Measurements from ENCODE around the gene IL6R. TPM values are rescaled to one million over a fixed set of nuclear protein-coding genes. Genes with fewer than 3 reads are reported as not detected.

Gene IL6R
- total RNA-seq, 5 donors from 2014 or later (not counting 1 experiment from before 2014, with no cell fraction given): 76.0 to 87.9 (median 80.8) TPM

DNA sequence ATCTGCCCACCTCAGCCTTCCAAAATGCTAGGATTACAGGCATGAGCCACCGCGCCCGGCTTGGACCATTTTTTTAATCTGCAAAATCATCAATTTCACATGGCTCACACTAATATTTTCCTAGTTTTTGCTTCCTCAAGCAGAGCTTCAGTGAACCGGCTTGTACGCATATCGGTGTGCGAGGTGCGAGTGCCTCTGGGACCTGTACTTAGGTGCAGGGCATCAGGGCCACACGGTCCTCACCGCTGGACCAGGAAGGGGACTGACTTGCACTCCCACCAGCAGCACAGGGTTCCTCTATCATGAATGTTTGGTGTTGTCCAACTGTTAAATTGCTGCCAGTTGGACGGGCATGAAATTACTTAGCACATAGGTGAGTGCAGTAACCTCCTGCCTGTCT is 112.5 kb downstream of the IL6R start:
- H3K27me3 Mint-ChIP-seq: peaks cover 7 to 24% of the 10 kb centered on the region in 2 donors
- 97% methylated on average over 10 of the region's 11 CpGs for WGBS (ENCODE audit: insufficient coverage)
- DNase-seq: no peak

More for the DNA sequence above, 112.5 kb downstream of the IL6R start:
- Histone ChIP-seq H3K4me1 (ENCODE audit: control insufficient read depth in 1 of 2, extremely low read depth in 1 of 2, insufficient read depth in 2 of 2, low read length in 2 of 2) (no peaks in the 10 kb centered on the region), H3K9me3 (no peaks in the 10 kb centered on the region), H3K27ac (ENCODE audit: low read length) (no peak overlapping the region), H3K27me3 (replicated peaks in 1 of 2; ENCODE audit: control insufficient read depth in 2 of 2, extremely low read depth in 1 of 2, insufficient read depth in 2 of 2, low read length in 1 of 2) (peaks cover 0 to 15% of the 10 kb centered on the region in 2 experiments), H3K4me3 (ENCODE audit: control insufficient read depth in 1 of 2, extremely low read depth in 1 of 2, low read length in 1 of 2) (no peak overlapping the region), H3K36me3 (ENCODE audit: control insufficient read depth in 2 of 2, extremely low read depth in 1 of 2, insufficient read depth in 1 of 2, low read length in 1 of 2) (no peaks in the 10 kb centered on the region)
- Mint-ChIP-seq H3K9me3 (no peaks in the 10 kb centered on the region), H3K27ac (no peak overlapping the region), H3K4me1 (peaks cover 0 to 4% (median 3%) of the 10 kb centered on the region in 3 donors), H3K36me3 (no peaks in the 10 kb centered on the region), H3K4me3 (no peak overlapping the region)
- ATAC-seq (replicated peaks in 1 of 4): no peak
- ChIA-PET CTCF (no interaction called here), POLR2A (no interaction called here)

Other genes with a start within 250 kb of the IL6R start
- gene TPM3, start 213.2 kb upstream of the IL6R start, total RNA-seq: 100 to 1,000 TPM; 340 to 396 (median 363) TPM
- not detected for gene CFAP141, start 199.0 kb upstream of the IL6R start, total RNA-seq
- gene UBAP2L, start 184.4 kb upstream of the IL6R start, total RNA-seq: 100 to 1,000 TPM; 175 to 240 (median 192) TPM
- 10 to 100 TPM; 69.4 to 97.7 (median 92.5) TPM for gene HAX1, start 132.7 kb upstream of the IL6R start, total RNA-seq
- gene AQP10, start 84.2 kb upstream of the IL6R start, total RNA-seq: not detected
- 100 to 1,000 TPM; 142 to 172 (median 149) TPM for gene ATP8B2, start 79.8 kb upstream of the IL6R start, total RNA-seq
- gene TDRD10, start 96.9 kb downstream of the IL6R start, total RNA-seq: not detected
- gene SHE, start 97.1 kb downstream of the IL6R start, total RNA-seq: under 1 TPM in 3 of 5 donors, not detected in 2; 0.06 to 0.07 (median 0.06) TPM
- 100 to 1,000 TPM in 2 of 5 donors, 10 to 100 TPM in 3; 64.0 to 111 (median 90.0) TPM for gene UBE2Q1, start 153.3 kb downstream of the IL6R start, total RNA-seq
- gene CHRNB2, start 162.4 kb downstream of the IL6R start, total RNA-seq: under 1 TPM in 1 of 5 donors, not detected in 4; 0.15 TPM
- gene ADAR, start 202.8 kb downstream of the IL6R start, total RNA-seq: 100 to 1,000 TPM; 212 to 255 (median 228) TPM